HL-60 (cell line): ENCODE results near the gene HRH1.

Experiments
- DNase-seq, 2 experiments: peaks; one replicate each; pipeline ENCODE4 v3.0.0-alpha.2; 2010 to 2020; ENCODE audit warnings: low read depth in 1 of 2, low spot score in 1 of 2
- H3K27ac ChIP-seq: fragments of 250-450 bp; sonication (Bioruptor Pico); replicated peaks from 2 replicates; pipeline ENCODE4 v1.5.1; 2020; ENCODE audit warnings: mild to moderate bottlenecking, moderate library complexity
- H3K27me3 ChIP-seq: fragments of 250-450 bp; sonication (Bioruptor Pico); 2 replicates; pipeline ENCODE4 v1.5.1; 2021; ENCODE audit warnings: mild to moderate bottlenecking, moderate library complexity; ENCODE audit not compliant: insufficient read depth, poor library complexity, severe bottlenecking
- H3K4me3 ChIP-seq: replicated peaks from 2 replicates; pipeline ENCODE4 v1.5.1; 2011; ENCODE audit warnings: mild to moderate bottlenecking, control low read depth, low read length; ENCODE audit not compliant: insufficient read depth
- GABPA ChIP-seq: IDR thresholded peaks from 2 replicates; pipeline ENCODE4 v1.6.1; 2012; ENCODE audit warnings: low read depth
- POLR2AphosphoS5 ChIP-seq: IDR thresholded peaks from 2 replicates; pipeline ENCODE4 v1.6.1; 2012; ENCODE audit warnings: low read depth
- SPI1 ChIP-seq: IDR thresholded peaks from 2 replicates; pipeline ENCODE4 v1.6.1; 2012; ENCODE audit warnings: low read depth, mild to moderate bottlenecking, borderline replicate concordance
- TF ChIP-seq, protein P1 (sequence below): IDR thresholded peaks from 2 replicates; pipeline ENCODE4 v1.6.1; 2012; ENCODE audit warnings: low read depth; ENCODE audit not compliant: insufficient replicate concordance
- TF ChIP-seq, protein P2 (sequence below): IDR thresholded peaks from one replicate; pipeline ENCODE4 v1.5.1; 2011; ENCODE audit warnings: low read length, control low read depth, inconsistent platforms; ENCODE audit not compliant: insufficient read depth

The HRH1 gene

DNA sequence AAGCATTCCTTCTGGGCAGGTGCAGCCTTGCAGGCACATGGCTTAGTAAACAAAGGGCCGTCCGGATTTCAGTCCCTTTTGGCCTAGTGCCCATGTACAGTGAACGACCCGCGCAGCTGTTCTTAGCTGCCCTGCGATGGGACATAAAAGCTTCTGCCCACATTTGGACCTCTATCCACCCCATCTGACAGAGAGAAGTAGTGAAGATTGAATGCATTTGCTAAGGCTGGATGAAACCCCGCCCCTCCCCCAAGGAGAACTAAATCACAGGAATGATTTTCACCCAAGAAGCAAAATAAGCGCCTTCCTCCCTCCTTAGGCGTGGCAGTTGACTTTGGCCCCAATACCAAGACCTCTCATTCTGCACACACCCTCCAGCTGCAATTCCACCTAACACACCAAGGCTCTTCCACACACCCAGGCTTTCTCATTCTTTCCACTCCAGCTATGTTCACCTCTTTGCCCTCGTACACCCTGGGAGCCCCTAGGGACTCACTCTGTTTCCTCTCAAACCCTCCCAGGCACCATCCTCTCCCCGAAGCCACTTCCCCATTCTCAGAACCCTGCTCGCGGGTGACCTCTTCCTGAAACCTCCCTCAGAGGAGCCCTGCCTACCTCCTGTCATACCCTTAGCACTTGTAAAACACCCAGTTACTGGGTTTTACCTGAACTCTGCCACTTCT, 14.1 kb upstream of the HRH1 start:
- no peak overlapping the region for H3K27ac ChIP-seq
- TF ChIP-seq POLR2AphosphoS5 (peak; percentile 62), SPI1 (peak; percentile 100), GABPA (no peak)
- H3K4me3 ChIP-seq, result no peak overlapping the region
- peak; percentile 82 to 94 for DNase-seq
- H3K27me3 ChIP-seq, result no peaks in the 10 kb centered on the region

GRCh38 chr3:11140713-11141104, 13.6 kb upstream of the HRH1 start:
- Histone ChIP-seq H3K27ac (no peak overlapping the region), H3K27me3 (no peaks in the 10 kb centered on the region), H3K4me3 (no peak overlapping the region)
- no peak for DNase-seq
- TF ChIP-seq SPI1 (no peak), POLR2AphosphoS5 (no peak), GABPA (no peak)
- TF ChIP-seq, protein P1, sequence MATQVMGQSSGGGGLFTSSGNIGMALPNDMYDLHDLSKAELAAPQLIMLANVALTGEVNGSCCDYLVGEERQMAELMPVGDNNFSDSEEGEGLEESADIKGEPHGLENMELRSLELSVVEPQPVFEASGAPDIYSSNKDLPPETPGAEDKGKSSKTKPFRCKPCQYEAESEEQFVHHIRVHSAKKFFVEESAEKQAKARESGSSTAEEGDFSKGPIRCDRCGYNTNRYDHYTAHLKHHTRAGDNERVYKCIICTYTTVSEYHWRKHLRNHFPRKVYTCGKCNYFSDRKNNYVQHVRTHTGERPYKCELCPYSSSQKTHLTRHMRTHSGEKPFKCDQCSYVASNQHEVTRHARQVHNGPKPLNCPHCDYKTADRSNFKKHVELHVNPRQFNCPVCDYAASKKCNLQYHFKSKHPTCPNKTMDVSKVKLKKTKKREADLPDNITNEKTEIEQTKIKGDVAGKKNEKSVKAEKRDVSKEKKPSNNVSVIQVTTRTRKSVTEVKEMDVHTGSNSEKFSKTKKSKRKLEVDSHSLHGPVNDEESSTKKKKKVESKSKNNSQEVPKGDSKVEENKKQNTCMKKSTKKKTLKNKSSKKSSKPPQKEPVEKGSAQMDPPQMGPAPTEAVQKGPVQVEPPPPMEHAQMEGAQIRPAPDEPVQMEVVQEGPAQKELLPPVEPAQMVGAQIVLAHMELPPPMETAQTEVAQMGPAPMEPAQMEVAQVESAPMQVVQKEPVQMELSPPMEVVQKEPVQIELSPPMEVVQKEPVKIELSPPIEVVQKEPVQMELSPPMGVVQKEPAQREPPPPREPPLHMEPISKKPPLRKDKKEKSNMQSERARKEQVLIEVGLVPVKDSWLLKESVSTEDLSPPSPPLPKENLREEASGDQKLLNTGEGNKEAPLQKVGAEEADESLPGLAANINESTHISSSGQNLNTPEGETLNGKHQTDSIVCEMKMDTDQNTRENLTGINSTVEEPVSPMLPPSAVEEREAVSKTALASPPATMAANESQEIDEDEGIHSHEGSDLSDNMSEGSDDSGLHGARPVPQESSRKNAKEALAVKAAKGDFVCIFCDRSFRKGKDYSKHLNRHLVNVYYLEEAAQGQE, result no peak
- TF ChIP-seq, protein P2, sequence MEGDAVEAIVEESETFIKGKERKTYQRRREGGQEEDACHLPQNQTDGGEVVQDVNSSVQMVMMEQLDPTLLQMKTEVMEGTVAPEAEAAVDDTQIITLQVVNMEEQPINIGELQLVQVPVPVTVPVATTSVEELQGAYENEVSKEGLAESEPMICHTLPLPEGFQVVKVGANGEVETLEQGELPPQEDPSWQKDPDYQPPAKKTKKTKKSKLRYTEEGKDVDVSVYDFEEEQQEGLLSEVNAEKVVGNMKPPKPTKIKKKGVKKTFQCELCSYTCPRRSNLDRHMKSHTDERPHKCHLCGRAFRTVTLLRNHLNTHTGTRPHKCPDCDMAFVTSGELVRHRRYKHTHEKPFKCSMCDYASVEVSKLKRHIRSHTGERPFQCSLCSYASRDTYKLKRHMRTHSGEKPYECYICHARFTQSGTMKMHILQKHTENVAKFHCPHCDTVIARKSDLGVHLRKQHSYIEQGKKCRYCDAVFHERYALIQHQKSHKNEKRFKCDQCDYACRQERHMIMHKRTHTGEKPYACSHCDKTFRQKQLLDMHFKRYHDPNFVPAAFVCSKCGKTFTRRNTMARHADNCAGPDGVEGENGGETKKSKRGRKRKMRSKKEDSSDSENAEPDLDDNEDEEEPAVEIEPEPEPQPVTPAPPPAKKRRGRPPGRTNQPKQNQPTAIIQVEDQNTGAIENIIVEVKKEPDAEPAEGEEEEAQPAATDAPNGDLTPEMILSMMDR, result no peak

- H3K27ac ChIP-seq, result no peak overlapping the region
- DNase-seq, result no peak
Observed at GRCh38 chr3:11143476-11143875, 10.8 kb upstream of the HRH1 start.

More at GRCh38 chr3:11143476-11143875, 10.8 kb upstream of the HRH1 start:
- no peak overlapping the region for H3K4me3 ChIP-seq
- H3K27me3 ChIP-seq, result no peaks in the 10 kb centered on the region
- TF ChIP-seq, protein P2, result no peak
- TF ChIP-seq SPI1, result no peak
- no peak for TF ChIP-seq POLR2AphosphoS5
- no peak for TF ChIP-seq GABPA
- TF ChIP-seq, protein P1, result no peak
